HPDE6-E6E7 (cell line): ENCODE results near the gene ZNF512.
A peak's percentile ranks its signal among the peaks of the same experiment; 100 is the strongest.
"Not testable (repeated sequence)": the region's sequence is repeated elsewhere in the genome, so short reads cannot be mapped to it uniquely, and the experiment has no call there.

Experiments used
- DNase-seq: peaks from one replicate; pipeline ENCODE4 v3.0.0; 2011; ENCODE audit warnings: missing footprints; ENCODE audit errors: extremely low spot score

The ZNF512 gene

GRCh38 chr2:27582695-27583389, at the start of gene ZNF512:
ZNF512 (plus strand) TSS chr2:27583042; CDS start chr2:27583113, 71 bp downstream.
- DNase-seq = peak; percentile 75

GRCh38 chr2:27537287-27537686, 45.6 kb upstream of the ZNF512 start:
- DNase-seq = no peak

- DNase-seq = not testable (repeated sequence)
Measured at GRCh38 chr2:27538839-27539450, 43.9 kb upstream of the ZNF512 start.

- DNase-seq = not testable (repeated sequence)
Measured at GRCh38 chr2:27539649-27540048, 43.2 kb upstream of the ZNF512 start.

GRCh38 chr2:27544143-27544821, 38.6 kb upstream of the ZNF512 start:
- DNase-seq = no peak

- no peak for DNase-seq
Measured at GRCh38 chr2:27545348-27546141, 37.3 kb upstream of the ZNF512 start.

- no peak for DNase-seq
Measured at GRCh38 chr2:27549303-27549702, 33.5 kb upstream of the ZNF512 start.

- DNase-seq = no peak
Measured at GRCh38 chr2:27551514-27551913, 31.3 kb upstream of the ZNF512 start.

GRCh38 chr2:27552941-27553340, 29.9 kb upstream of the ZNF512 start:
- no peak for DNase-seq

GRCh38 chr2:27554451-27554850, 28.4 kb upstream of the ZNF512 start:
- not testable (repeated sequence) for DNase-seq

GRCh38 chr2:27559228-27559627, 23.6 kb upstream of the ZNF512 start:
- no peak for DNase-seq

- DNase-seq = no peak
Measured at GRCh38 chr2:27561060-27561459, 21.8 kb upstream of the ZNF512 start.

GRCh38 chr2:27566628-27567027, 16.2 kb upstream of the ZNF512 start:
- peak; percentile 40 for DNase-seq

GRCh38 chr2:27569398-27569797, 13.4 kb upstream of the ZNF512 start:
- DNase-seq = no peak

GRCh38 chr2:27571197-27571596, 11.6 kb upstream of the ZNF512 start:
- no peak for DNase-seq

- DNase-seq = no peak
Measured at GRCh38 chr2:27571681-27572080, 11.2 kb upstream of the ZNF512 start.

- DNase-seq = no peak
Measured at GRCh38 chr2:27572439-27572838, 10.4 kb upstream of the ZNF512 start.

- DNase-seq = no peak
Measured at GRCh38 chr2:27572998-27573429, 9.8 kb upstream of the ZNF512 start.

GRCh38 chr2:27573452-27573851, 9.4 kb upstream of the ZNF512 start:
- no peak for DNase-seq

GRCh38 chr2:27581417-27582128, 1.3 kb upstream of the ZNF512 start:
- DNase-seq = no peak

- DNase-seq = no peak
Measured at GRCh38 chr2:27582129-27582694, 630 bp upstream of the ZNF512 start.
